H1 (cell line): ENCODE data around the gene ACTR3C.

ENCODE experiments used
- EP300 ChIP-seq, 2 experiments: IDR thresholded peaks; 1 replicate in 1 of 2; 2 replicates in 1 of 2; pipeline ENCODE4 v1.6.1; 2011 to 2012; ENCODE audit warnings: low read depth in 2 of 2, low read length in 2 of 2, mild to moderate bottlenecking in 2 of 2, borderline replicate concordance in 1 of 2, inconsistent platforms in 1 of 2, moderate library complexity in 1 of 2
- TF ChIP-seq, protein P1 (sequence below), 3 experiments: IDR thresholded peaks; 1 replicate in 2 of 3; 2 replicates in 1 of 3; pipeline versions ENCODE4 v1.5.1 to v1.6.1; 2011; ENCODE audit warnings: low read length in 3 of 3, mild to moderate bottlenecking in 3 of 3, inconsistent platforms in 2 of 3, low read depth in 1 of 3, moderate library complexity in 1 of 3; ENCODE audit not compliant: insufficient read depth in 1 of 3; ENCODE audit errors: control extremely low read depth in 1 of 3

DNA sequence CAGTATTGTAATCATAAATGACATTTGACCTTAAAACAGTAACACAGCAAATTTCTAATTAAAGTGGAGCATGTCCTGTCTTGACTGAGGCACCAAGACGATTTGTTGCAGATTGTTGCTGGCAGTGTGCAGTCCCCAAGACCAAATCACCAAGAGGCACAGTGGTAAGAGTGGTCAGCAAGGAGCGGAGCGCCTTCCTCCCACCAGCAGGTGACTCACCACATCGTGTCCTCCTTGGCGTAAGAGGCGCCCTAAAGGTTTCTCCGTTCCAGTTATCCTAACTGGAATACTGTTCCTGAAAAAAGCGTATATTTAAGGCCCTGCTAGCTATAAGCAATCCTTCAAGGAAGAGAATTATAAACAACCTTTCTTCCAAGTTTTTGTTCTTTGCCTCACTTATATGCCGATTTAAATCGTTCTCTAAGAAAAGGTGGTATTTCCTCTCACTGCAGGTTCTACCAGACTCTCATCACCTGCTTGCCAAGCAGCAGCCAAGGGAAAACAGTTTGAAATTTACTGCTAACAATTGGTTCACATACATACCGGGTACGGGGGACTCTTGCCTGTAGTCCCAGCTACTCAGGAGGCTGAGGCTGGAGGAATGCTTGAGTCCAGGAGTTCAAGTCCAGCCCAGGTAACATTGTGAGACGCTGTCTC lies 34.6 kb upstream of the ACTR3C start:
- TF ChIP-seq, protein P1, sequence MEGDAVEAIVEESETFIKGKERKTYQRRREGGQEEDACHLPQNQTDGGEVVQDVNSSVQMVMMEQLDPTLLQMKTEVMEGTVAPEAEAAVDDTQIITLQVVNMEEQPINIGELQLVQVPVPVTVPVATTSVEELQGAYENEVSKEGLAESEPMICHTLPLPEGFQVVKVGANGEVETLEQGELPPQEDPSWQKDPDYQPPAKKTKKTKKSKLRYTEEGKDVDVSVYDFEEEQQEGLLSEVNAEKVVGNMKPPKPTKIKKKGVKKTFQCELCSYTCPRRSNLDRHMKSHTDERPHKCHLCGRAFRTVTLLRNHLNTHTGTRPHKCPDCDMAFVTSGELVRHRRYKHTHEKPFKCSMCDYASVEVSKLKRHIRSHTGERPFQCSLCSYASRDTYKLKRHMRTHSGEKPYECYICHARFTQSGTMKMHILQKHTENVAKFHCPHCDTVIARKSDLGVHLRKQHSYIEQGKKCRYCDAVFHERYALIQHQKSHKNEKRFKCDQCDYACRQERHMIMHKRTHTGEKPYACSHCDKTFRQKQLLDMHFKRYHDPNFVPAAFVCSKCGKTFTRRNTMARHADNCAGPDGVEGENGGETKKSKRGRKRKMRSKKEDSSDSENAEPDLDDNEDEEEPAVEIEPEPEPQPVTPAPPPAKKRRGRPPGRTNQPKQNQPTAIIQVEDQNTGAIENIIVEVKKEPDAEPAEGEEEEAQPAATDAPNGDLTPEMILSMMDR (IDR thresholded peaks at IDR 0.05; ENCODE audit: control extremely low read depth in 1 of 3, insufficient read depth in 1 of 3, low read depth in 1 of 3, low read length in 3 of 3), result peak; percentile 32 to 65 (median 52)
- TF ChIP-seq EP300 (IDR thresholded peaks at IDR 0.05; ENCODE audit: borderline replicate concordance in 1 of 2, low read depth in 2 of 2, low read length in 2 of 2), result no peak
